B cell (primary cell): Measurements from ENCODE around the gene EIF3I. TPM values are rescaled to one million over a fixed set of nuclear protein-coding genes. Genes with fewer than 3 reads are reported as not detected.

ENCODE experiments used
- ATAC-seq: fragments of 200-7000 bp; cut with Tn5 transposase; one replicate; pipeline ENCODE4 v1.10.0; 2021; ENCODE audit warnings: low read depth, mild to moderate bottlenecking, moderate number of reproducible peaks, moderate library complexity
- CTCF ChIA-PET: fragments of 350-600 bp; sonication (Branson Sonifier 250); formaldehyde crosslinking; loops from one replicate; lab custom pipeline; 2021; ENCODE audit warnings: antibody characterized with exemption, inconsistent platforms; lab: Charles Lee
- POLR2A ChIA-PET: fragments of 350-600 bp; sonication (Branson Sonifier 250); formaldehyde crosslinking; loops from one replicate; lab custom pipeline; 2021; ENCODE audit warnings: antibody characterized with exemption; lab: Charles Lee
- DNase-seq: peaks from one replicate; pipeline ENCODE4 v3.0.0; 2013
- H2AFZ ChIP-seq: 2 replicates; pipeline ENCODE4 v1.6.1; 2012; ENCODE audit warnings: mild to moderate bottlenecking, low read depth, low read length; ENCODE audit not compliant: insufficient read depth, poor library complexity, severe bottlenecking
- H3K27ac ChIP-seq, 2 donors: 1 replicate in 1 of 2; 2 replicates in 1 of 2; pipeline ENCODE4 v1.5.1; 2012 to 2013; ENCODE audit warnings: low read length in 2 of 2, mild to moderate bottlenecking in 2 of 2, moderate library complexity in 1 of 2
- H3K27me3 ChIP-seq, 4 experiments: fragments of 200-600 bp in 1 of 4; sonication (generic) in 1 of 4; replicated peaks in 1 of 4; 1 replicate in 2 of 4; 2 replicates in 2 of 4; pipeline versions ENCODE4 v1.6.1 to v1.7.0; 2013 to 2016; ENCODE audit warnings: low read length in 3 of 4, mild to moderate bottlenecking in 2 of 4, mixed read lengths in 1 of 4, moderate library complexity in 1 of 4; ENCODE audit not compliant: insufficient read depth in 4 of 4, control insufficient read depth in 3 of 4; ENCODE audit errors: control extremely low read depth in 1 of 4
- H3K36me3 ChIP-seq, 2 experiments: replicated peaks in 1 of 2; 1 replicate in 1 of 2; 2 replicates in 1 of 2; pipeline versions ENCODE4 v1.6.1 to v1.7.1; 2013; ENCODE audit warnings: low read length in 1 of 2; ENCODE audit not compliant: insufficient read depth in 2 of 2, control insufficient read depth in 1 of 2; ENCODE audit errors: control extremely low read depth in 1 of 2, extremely low read depth in 1 of 2
- H3K4me1 ChIP-seq, 2 donors: fragments of 200-600 bp in 1 of 2; sonication (generic) in 1 of 2; 1 replicate in 1 of 2; 2 replicates in 1 of 2; pipeline versions ENCODE4 v1.5.1 to v1.6.1; 2013 to 2017; ENCODE audit warnings: low read length in 2 of 2; ENCODE audit not compliant: control insufficient read depth in 2 of 2, insufficient read depth in 2 of 2
- H3K4me2 ChIP-seq: replicated peaks from 2 replicates; pipeline ENCODE3; 2012; ENCODE audit warnings: mild to moderate bottlenecking, low read depth, low read length; ENCODE audit not compliant: poor library complexity, severe bottlenecking
- H3K4me3 ChIP-seq, 5 experiments: fragments of 200-600 bp in 1 of 5; sonication (generic) in 1 of 5; 1 replicate in 3 of 5; 2 replicates in 2 of 5; pipeline versions ENCODE4 v1.5.1 to v1.7.0; 2011 to 2016; ENCODE audit warnings: low read length in 4 of 5, mild to moderate bottlenecking in 4 of 5, low read depth in 2 of 5, control low read depth in 1 of 5, moderate library complexity in 1 of 5; ENCODE audit not compliant: insufficient read depth in 1 of 5; ENCODE audit errors: control extremely low read depth in 1 of 5, extremely low read depth in 1 of 5
- H3K79me2 ChIP-seq: fragments of 200-600 bp; sonication (generic); one replicate; pipeline ENCODE4 v1.6.0; 2016; ENCODE audit warnings: low read length; ENCODE audit not compliant: control insufficient read depth, insufficient read depth
- H3K9ac ChIP-seq: fragments of 200-600 bp; sonication (generic); 2 replicates; pipeline ENCODE4 v1.6.1; 2017; ENCODE audit warnings: mild to moderate bottlenecking, low read length, moderate library complexity
- H3K9me3 ChIP-seq, 3 donors: one replicate each; pipeline versions ENCODE4 v1.6.1 to v1.7.1; 2013; ENCODE audit warnings: low read length in 2 of 3; ENCODE audit not compliant: control insufficient read depth in 2 of 3, insufficient read depth in 1 of 3; ENCODE audit errors: control extremely low read depth in 1 of 3
- H4K20me1 ChIP-seq: 2 replicates; pipeline ENCODE4 v1.6.0; 2012; ENCODE audit warnings: mild to moderate bottlenecking, low read length; ENCODE audit not compliant: insufficient read depth, control insufficient read depth, poor library complexity, severe bottlenecking
- H3K27ac Mint-ChIP-seq: one replicate; pipeline ENCODE4 v1.8.0; 2021; ENCODE audit warnings: mixed read lengths
- H3K27me3 Mint-ChIP-seq: one replicate; pipeline ENCODE4 v1.8.0; 2021; ENCODE audit warnings: mixed read lengths
- H3K4me1 Mint-ChIP-seq: one replicate; pipeline ENCODE4 v1.8.0; 2021; ENCODE audit warnings: mixed read lengths
- H3K4me3 Mint-ChIP-seq: one replicate; pipeline ENCODE4 v1.8.0; 2021; ENCODE audit warnings: mixed read lengths
- H3K9me3 Mint-ChIP-seq: one replicate; pipeline ENCODE4 v1.8.0; 2022; ENCODE audit warnings: mixed read lengths; ENCODE audit not compliant: insufficient read depth
- CTCF ChIP-seq: fragments of 200-600 bp; IDR thresholded peaks from one replicate; pipeline ENCODE4 v1.8.0; 2022; ENCODE audit warnings: antibody characterized with exemption, mild to moderate bottlenecking
- EZH2 ChIP-seq: IDR thresholded peaks from 2 replicates; pipeline ENCODE4 v1.6.1; 2012; ENCODE audit warnings: borderline replicate concordance, low read depth, mild to moderate bottlenecking, moderate library complexity, low read length; ENCODE audit not compliant: insufficient read depth, poor library complexity, severe bottlenecking
- WGBS: methylation state at CpG from one replicate; pipeline ENCODE4 v1.1.5; 2013; ENCODE audit warnings: missing lambda C conversion rate; ENCODE audit not compliant: insufficient coverage; 5-methylcytosine and 5-hydroxymethylcytosine counted together
- intact Hi-C: fragments of 100-400 bp; cut with micrococcal nuclease; formaldehyde crosslinking; loops from one replicate; pipeline ENCODE4 v1.10.0; 2022
- polyA plus RNA-seq: library from polyadenylated mRNA; depleted of rRNA; stranded (reverse); fragments of >200 nt; gene quantifications from 2 replicates; pipeline ENCODE4 v1.2.3, GENCODE V29; 2012
- total RNA-seq, 2 donors: library from RNA; stranded (reverse); fragments of 120-200 nt in 1 of 2; gene quantifications; 1 replicate in 1 of 2; 2 replicates in 1 of 2; pipeline versions ENCODE4 v1.2.3 to v1.2.4, GENCODE V29; 2013 to 2022

EIF3I gene
- total and polyA plus RNA-seq, 2 donors (not counting 1 experiment from before 2014, with no cell fraction given) = 87.0 to 130 TPM

- no peak overlapping the region for H3K4me3 ChIP-seq
- Mint-ChIP-seq H3K27ac (no peak overlapping the region), H3K9me3 (no peaks in the 10 kb centered on the region), H3K27me3 (no peaks in the 10 kb centered on the region), H3K4me1 (peaks cover 15% of the 10 kb centered on the region), H3K4me3 (no peak overlapping the region)
- intact Hi-C loops = no loop called here
- H3K36me3 ChIP-seq = peaks cover 0 to 80% of the 10 kb centered on the region in 2 experiments
- peaks cover 38% of the 10 kb centered on the region for H3K79me2 ChIP-seq
- H2AFZ ChIP-seq = no peak overlapping the region
- no peaks in the 10 kb centered on the region for H3K27me3 ChIP-seq
- H3K27ac ChIP-seq = no peak overlapping the region
- POLR2A ChIA-PET = no interaction called here
- H3K4me2 ChIP-seq = no peak overlapping the region
- no peaks in the 10 kb centered on the region for H3K9me3 ChIP-seq
- H3K4me1 ChIP-seq = peaks cover 0 to 3% of the 10 kb centered on the region in 2 donors
- 100% methylated on average over 8 of the region's 9 CpGs for WGBS
- no peak overlapping the region for H3K9ac ChIP-seq
- CTCF ChIA-PET = no interaction called here
- DNase-seq (no peak), ATAC-seq (no peak)
- H4K20me1 ChIP-seq = peaks cover 39% of the 10 kb centered on the region
- no peak for TF ChIP-seq EZH2
- no peak for TF ChIP-seq CTCF
Observed at GRCh38 chr1:32187850-32188249, 34.4 kb upstream of the EIF3I start.

- Histone ChIP-seq H3K79me2 (peaks cover 7% of the 10 kb centered on the region), H2AFZ (no peak overlapping the region), H3K9me3 (no peaks in the 10 kb centered on the region), H3K27me3 (no peaks in the 10 kb centered on the region), H3K9ac (no peak overlapping the region), H3K27ac (no peak overlapping the region), H3K4me2 (no peak overlapping the region), H3K36me3 (peaks cover 2 to 89% of the 10 kb centered on the region in 2 experiments), H3K4me1 (no peaks in the 10 kb centered on the region), H3K4me3 (no peak overlapping the region), H4K20me1 (peaks cover 13% of the 10 kb centered on the region)
- intact Hi-C loops = no loop called here
- H3K27me3 Mint-ChIP-seq = no peaks in the 10 kb centered on the region
- ATAC-seq (no peak), DNase-seq (no peak)
- ChIA-PET CTCF (interaction anchor here (0.6 to 1.1 kb wide), 3 partner anchors 11 to 124 kb away, joined by 3 to 4 read pairs (median 3); no protein-coding TSS in a partner anchor), POLR2A (interaction anchor here (0.6 kb wide), 1 partner anchor 124 kb away, joined by 4 read pairs; no protein-coding TSS in a partner anchor)
- no peaks in the 10 kb centered on the region for H3K9me3 Mint-ChIP-seq
- WGBS = 98% methylated on average over 8 of the region's 8 CpGs
- H3K27ac Mint-ChIP-seq = no peak overlapping the region
- TF ChIP-seq CTCF (no peak), EZH2 (no peak)
- H3K4me1 Mint-ChIP-seq = no peaks in the 10 kb centered on the region
- no peak overlapping the region for H3K4me3 Mint-ChIP-seq
Observed at GRCh38 chr1:32192220-32192948, 29.8 kb upstream of the EIF3I start.
